K562 (cell line): ENCODE measurements around the gene CABLES1. TPM values are rescaled to one million over a fixed set of nuclear protein-coding genes. Genes with fewer than 3 reads are reported as not detected.

Source experiments
- CBX2 ChIP-seq: fragments of 200-600 bp; sonication (generic); IDR thresholded peaks from one replicate; pipeline ENCODE4 v1.6.1; 2012; ENCODE audit warnings: mild to moderate bottlenecking, low read length, inconsistent platforms; ENCODE audit not compliant: insufficient read depth, poor library complexity, severe bottlenecking
- CEBPZ ChIP-seq: fragments of 150-350 bp; IDR thresholded peaks from 2 replicates; pipeline ENCODE4 v1.6.1; 2014; ENCODE audit warnings: low read depth, mild to moderate bottlenecking, low read length, borderline replicate concordance
- ELF2 ChIP-seq: fragments of 250-450 bp; sonication (Bioruptor Pico); IDR thresholded peaks from 2 replicates; pipeline ENCODE4 v1.5.0; 2021; ENCODE audit warnings: mild to moderate bottlenecking
- ELF4 ChIP-seq: fragments of 450-650 bp; formaldehyde crosslinking; IDR thresholded peaks from 2 replicates; pipeline ENCODE4 v1.4.0; 2022; ENCODE audit warnings: missing genetic modification characterization
- GTF2F1 ChIP-seq: IDR thresholded peaks from 2 replicates; pipeline ENCODE4 v1.6.1; 2011; ENCODE audit warnings: low read depth, low read length, improper control_type of control experiment
- HDAC2 ChIP-seq: fragments of 450-650 bp; IDR thresholded peaks from 2 replicates; pipeline ENCODE4 v1.6.1; 2016; ENCODE audit warnings: mild to moderate bottlenecking
- ID3 ChIP-seq, 2 experiments: fragments of 250-450 bp in 1 of 2; fragments of 450-650 bp in 1 of 2; sonication (Bioruptor Pico) in 1 of 2; IDR thresholded peaks; 2 replicates each; pipeline versions ENCODE4 v1.6.1 to v1.8.0; 2016 to 2021; ENCODE audit warnings: mild to moderate bottlenecking in 2 of 2, moderate library complexity in 2 of 2, missing compliant biosample characterization in 1 of 2, missing genetic modification characterization in 1 of 2
- MAFF ChIP-seq: IDR thresholded peaks from 2 replicates; pipeline ENCODE4 v1.6.1; 2012; ENCODE audit warnings: low read length, improper control_type of control experiment
- MAFK ChIP-seq: IDR thresholded peaks from 2 replicates; pipeline ENCODE4 v1.6.1; 2011; ENCODE audit warnings: low read length, improper control_type of control experiment
- PURB ChIP-seq: sonication (generic); formaldehyde crosslinking; IDR thresholded peaks from 2 replicates; pipeline ENCODE4 v1.9.0; 2021; ENCODE audit warnings: low read depth, mild to moderate bottlenecking, missing genetic modification reagents
- RBM17 ChIP-seq: fragments of 200-400 bp; formaldehyde crosslinking; IDR thresholded peaks from 2 replicates; pipeline ENCODE4 v1.6.1; 2017; ENCODE audit warnings: low read depth, mild to moderate bottlenecking, low read length, borderline replicate concordance
- REST ChIP-seq, 2 experiments: fragments of 450-650 bp; formaldehyde crosslinking in 1 of 2; IDR thresholded peaks; 2 replicates each; pipeline versions ENCODE4 v1.4.0 to v1.6.1; 2014 to 2020; ENCODE audit warnings: mild to moderate bottlenecking in 2 of 2, borderline replicate concordance in 1 of 2, low read depth in 1 of 2
- SPI1 ChIP-seq: IDR thresholded peaks from 2 replicates; pipeline ENCODE4 v1.6.1; 2011; ENCODE audit warnings: low read depth, low read length, control low read depth, borderline replicate concordance
- ZNF146 ChIP-seq: IDR thresholded peaks from one replicate; pipeline ENCODE4 v1.6.1; 2018; ENCODE audit warnings: missing compliant biosample characterization; ENCODE audit not compliant: unreplicated experiment
- polyA plus RNA-seq, 8 experiments: library from polyadenylated mRNA; depleted of rRNA in 4 of 8; stranded (reverse) in 5 of 8; unstranded in 3 of 8; fragments of >200 nt; fragmentation: Nextera tagmentation in 2 of 8; fragmentation: Illumina TruSeq in 1 of 8; extraction: Ambion mirVana in 2 of 8; extraction: Trizol in 1 of 8; gene quantifications; 2 replicates each; pipeline versions ENCODE4 v1.2.1 to v1.2.3, GENCODE V29; 2011 to 2014; ENCODE audit warnings: inconsistent platforms in 1 of 8, missing spikeins in 1 of 8
- total RNA-seq, 7 experiments: library from RNA; depleted of rRNA in 6 of 7; stranded (reverse); fragments of >200 nt in 6 of 7; fragmentation: Illumina TruSeq in 2 of 7; extraction: Trizol in 2 of 7; gene quantifications; 2 replicates each; pipeline versions ENCODE4 v1.2.1 to v1.2.3, GENCODE V29; 2011 to 2021; ENCODE audit warnings: low replicate concordance in 1 of 7

Gene CABLES1
- total and polyA plus RNA-seq, 9 of the 15 experiments (the other 6 are each of a cell fraction or from before 2014, with no cell fraction given): 0.04 to 0.10 (median 0.06) TPM; not detected in 3

GRCh38 chr18:23302851-23303527, 167.7 kb downstream of the CABLES1 start (continued):
- no peak for TF ChIP-seq REST (IDR thresholded peaks at IDR 0.05; ENCODE audit: borderline replicate concordance)
- no peak for TF ChIP-seq REST (CRISPR knock-in tag; IDR thresholded peaks at IDR 0.05; ENCODE audit: low read depth)
- TF ChIP-seq MAFF: 0 out of 2 replicates have a peak, but pooled peaks have one; percentile 3
- no peak for TF ChIP-seq ID3 (CRISPR knock-in tag; IDR thresholded peaks at IDR 0.05)
- no peak for TF ChIP-seq ID3 (tag; IDR thresholded peaks at IDR 0.05)
- TF ChIP-seq ELF4 (CRISPR knock-in tag): no peak
- TF ChIP-seq MAFK: peak; percentile 51
- no peak for TF ChIP-seq SPI1
- TF ChIP-seq HDAC2: no peak
- no peak for TF ChIP-seq CBX2
- no peak for TF ChIP-seq RBM17
- TF ChIP-seq CEBPZ: no peak
- no peak for TF ChIP-seq GTF2F1
- no peak for TF ChIP-seq ZNF146 (CRISPR knock-in tag)
- TF ChIP-seq PURB (CRISPR knock-in tag): no peak
- TF ChIP-seq ELF2 (CRISPR knock-in tag): no peak
